Glutamatergic neuron (in vitro differentiated cells): Measurements from ENCODE around the gene SLC38A9. TPM values are rescaled to one million over a fixed set of nuclear protein-coding genes. Genes with fewer than 3 reads are reported as not detected.

ENCODE experiments used
- DNase-seq: peaks from one replicate; pipeline ENCODE4 v3.0.0; 2022
- H3K27ac Mint-ChIP-seq: one replicate; pipeline ENCODE4 v1.8.0; 2020; ENCODE audit warnings: mild to moderate bottlenecking, mixed read lengths, inconsistent platforms; ENCODE audit not compliant: unreplicated experiment
- H3K27me3 Mint-ChIP-seq: one replicate; pipeline ENCODE4 v1.8.0; 2020; ENCODE audit warnings: mild to moderate bottlenecking, moderate library complexity, mixed read lengths, inconsistent platforms; ENCODE audit not compliant: unreplicated experiment
- H3K36me3 Mint-ChIP-seq: one replicate; pipeline ENCODE4 v1.8.0; 2020; ENCODE audit warnings: mild to moderate bottlenecking, mixed read lengths, inconsistent platforms; ENCODE audit not compliant: unreplicated experiment
- H3K4me1 Mint-ChIP-seq: one replicate; pipeline ENCODE4 v1.8.0; 2020; ENCODE audit warnings: mild to moderate bottlenecking, low read depth, mixed read lengths, inconsistent platforms; ENCODE audit not compliant: unreplicated experiment
- H3K4me3 Mint-ChIP-seq: one replicate; pipeline ENCODE4 v1.8.0; 2020; ENCODE audit warnings: mild to moderate bottlenecking, mixed read lengths, inconsistent platforms; ENCODE audit not compliant: unreplicated experiment
- H3K9me3 Mint-ChIP-seq: one replicate; pipeline ENCODE4 v1.8.0; 2020; ENCODE audit warnings: mild to moderate bottlenecking, moderate library complexity, mixed read lengths, inconsistent platforms; ENCODE audit not compliant: unreplicated experiment
- CTCF ChIP-seq: fragments of 200-600 bp; sonication (generic); IDR thresholded peaks from one replicate; pipeline ENCODE4 v1.5.0; 2021; ENCODE audit not compliant: partially characterized antibody, unreplicated experiment
- total RNA-seq: library from RNA; stranded (reverse); fragmentation: NEBNext Ultra II Directional; extraction: Animal tissue kit (Norgen Biotek cat#: 25700); gene quantifications from one replicate; pipeline ENCODE4 v1.2.1, GENCODE V29; 2021; ENCODE audit not compliant: unreplicated experiment

Gene SLC38A9
- total RNA-seq, 1 donor from 2014 or later, result 40.1 TPM

- DNase-seq, result no peak
Measured at GRCh38 chr5:55650386-55650785, 61.7 kb downstream of the SLC38A9 start.

GRCh38 chr5:55649963-55650362 is 62.2 kb downstream of the SLC38A9 start:
- no peaks in the 10 kb centered on the region for H3K9me3 Mint-ChIP-seq
- no peak overlapping the region for H3K27ac Mint-ChIP-seq
- TF ChIP-seq CTCF, result no peak
- no peaks in the 10 kb centered on the region for H3K27me3 Mint-ChIP-seq
- no peaks in the 10 kb centered on the region for H3K4me1 Mint-ChIP-seq
- H3K36me3 Mint-ChIP-seq, result no peaks in the 10 kb centered on the region
- no peak overlapping the region for H3K4me3 Mint-ChIP-seq
- no peak for DNase-seq

More at GRCh38 chr5:55650386-55650785, 61.7 kb downstream of the SLC38A9 start:
- no peaks in the 10 kb centered on the region for H3K4me1 Mint-ChIP-seq
- H3K27ac Mint-ChIP-seq, result no peak overlapping the region
- H3K36me3 Mint-ChIP-seq, result no peaks in the 10 kb centered on the region
- H3K9me3 Mint-ChIP-seq, result no peaks in the 10 kb centered on the region
- TF ChIP-seq CTCF, result no peak
- H3K27me3 Mint-ChIP-seq, result no peaks in the 10 kb centered on the region
- no peak overlapping the region for H3K4me3 Mint-ChIP-seq

- no peaks in the 10 kb centered on the region for H3K27me3 Mint-ChIP-seq
- no peak for TF ChIP-seq CTCF
- no peak overlapping the region for H3K4me3 Mint-ChIP-seq
- H3K9me3 Mint-ChIP-seq, result no peaks in the 10 kb centered on the region
- DNase-seq, result no peak
- H3K4me1 Mint-ChIP-seq, result no peaks in the 10 kb centered on the region
- H3K36me3 Mint-ChIP-seq, result no peaks in the 10 kb centered on the region
- H3K27ac Mint-ChIP-seq, result no peak overlapping the region
Measured at GRCh38 chr5:55645304-55645703, 66.8 kb downstream of the SLC38A9 start.

- H3K27me3 Mint-ChIP-seq, result no peaks in the 10 kb centered on the region
- no peak for DNase-seq
- H3K27ac Mint-ChIP-seq, result no peak overlapping the region
Measured at GRCh38 chr5:55638455-55638854, 73.7 kb downstream of the SLC38A9 start.

GRCh38 chr5:55638051-55638450 is 74.1 kb downstream of the SLC38A9 start:
- no peaks in the 10 kb centered on the region for H3K4me1 Mint-ChIP-seq
- no peaks in the 10 kb centered on the region for H3K27me3 Mint-ChIP-seq
- no peak overlapping the region for H3K4me3 Mint-ChIP-seq
- H3K36me3 Mint-ChIP-seq, result no peaks in the 10 kb centered on the region
- DNase-seq, result no peak
- H3K27ac Mint-ChIP-seq, result no peak overlapping the region
- no peaks in the 10 kb centered on the region for H3K9me3 Mint-ChIP-seq
- TF ChIP-seq CTCF, result no peak

More at GRCh38 chr5:55638455-55638854, 73.7 kb downstream of the SLC38A9 start:
- H3K4me3 Mint-ChIP-seq, result no peak overlapping the region
- no peaks in the 10 kb centered on the region for H3K4me1 Mint-ChIP-seq
- no peak for TF ChIP-seq CTCF
- no peaks in the 10 kb centered on the region for H3K9me3 Mint-ChIP-seq
- no peaks in the 10 kb centered on the region for H3K36me3 Mint-ChIP-seq
